ENCODE results near the gene CEP55. TPM values are rescaled to one million over a fixed set of nuclear protein-coding genes. Genes with fewer than 3 reads are reported as not detected.
"Not testable (repeated sequence)": the region's sequence is repeated elsewhere in the genome, so short reads cannot be mapped to it uniquely, and the experiment has no call there.

CEP55 gene
- polyA plus RNA-seq (2013, experiment 1 of 2; ENCODE audit: insufficient read length): 33.6 TPM
- polyA plus RNA-seq (2013, experiment 2 of 2; ENCODE audit: insufficient read length): 35.4 TPM

DNA sequence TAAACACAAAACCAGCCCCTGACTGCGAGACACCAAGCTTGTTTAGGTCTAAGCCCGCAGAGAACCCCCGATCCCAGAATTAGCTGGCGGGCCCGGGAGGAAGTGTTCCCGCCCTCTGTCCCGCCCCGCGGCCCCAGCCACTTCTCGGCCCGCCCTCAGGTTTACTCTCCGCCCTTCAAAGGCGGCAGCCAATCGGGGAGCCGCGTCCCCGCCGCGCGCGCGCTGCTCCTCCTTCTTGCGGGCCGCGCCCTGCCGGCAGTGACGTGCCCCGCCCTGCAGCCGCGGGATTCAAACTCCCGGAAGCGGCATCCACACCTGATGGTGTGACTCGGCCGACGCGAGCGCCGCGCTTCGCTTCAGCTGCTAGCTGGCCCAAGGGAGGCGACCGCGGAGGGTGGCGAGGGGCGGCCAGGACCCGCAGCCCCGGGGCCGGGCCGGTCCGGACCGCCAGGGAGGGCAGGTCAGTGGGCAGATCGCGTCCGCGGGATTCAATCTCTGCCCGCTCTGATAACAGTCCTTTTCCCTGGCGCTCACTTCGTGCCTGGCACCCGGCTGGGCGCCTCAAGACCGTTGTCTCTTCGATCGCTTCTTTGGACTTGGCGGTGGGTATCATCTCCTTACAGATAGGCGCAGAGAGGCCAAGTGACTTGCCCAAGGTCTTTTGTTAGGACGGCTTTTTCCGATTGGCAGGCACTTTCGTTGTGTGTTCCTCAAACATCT lies at the start of gene CEP55:
Gene CEP55, plus strand, starts transcription at position 291 of the 720 bp plus-strand sequence. CDS start 3,440 bp downstream, outside the sequence.
- DNase-seq: peak; percentile 94

DNA sequence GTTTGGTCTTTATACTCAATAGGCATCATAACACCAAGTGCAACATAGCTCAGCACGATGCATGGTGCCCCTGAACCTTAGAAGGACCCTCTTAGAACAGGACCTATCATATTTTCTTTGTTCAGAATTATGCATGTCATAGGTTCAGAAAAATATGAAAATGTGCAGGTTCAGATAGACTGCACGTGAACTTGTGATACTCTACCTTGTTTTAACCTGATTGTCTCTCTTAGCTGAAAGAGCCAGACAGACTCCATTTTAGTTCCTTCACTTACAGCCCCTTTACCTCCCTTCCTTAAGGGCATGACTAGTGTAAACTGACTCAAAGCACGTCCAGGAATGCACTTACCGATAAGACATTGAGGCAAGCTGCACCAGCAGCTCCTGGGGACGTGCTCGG lies 49.4 kb upstream of the CEP55 start:
- DNase-seq: no peak

GRCh38 chr10:93447970-93448369 lies 48.4 kb upstream of the CEP55 start:
- no peak for DNase-seq

DNA sequence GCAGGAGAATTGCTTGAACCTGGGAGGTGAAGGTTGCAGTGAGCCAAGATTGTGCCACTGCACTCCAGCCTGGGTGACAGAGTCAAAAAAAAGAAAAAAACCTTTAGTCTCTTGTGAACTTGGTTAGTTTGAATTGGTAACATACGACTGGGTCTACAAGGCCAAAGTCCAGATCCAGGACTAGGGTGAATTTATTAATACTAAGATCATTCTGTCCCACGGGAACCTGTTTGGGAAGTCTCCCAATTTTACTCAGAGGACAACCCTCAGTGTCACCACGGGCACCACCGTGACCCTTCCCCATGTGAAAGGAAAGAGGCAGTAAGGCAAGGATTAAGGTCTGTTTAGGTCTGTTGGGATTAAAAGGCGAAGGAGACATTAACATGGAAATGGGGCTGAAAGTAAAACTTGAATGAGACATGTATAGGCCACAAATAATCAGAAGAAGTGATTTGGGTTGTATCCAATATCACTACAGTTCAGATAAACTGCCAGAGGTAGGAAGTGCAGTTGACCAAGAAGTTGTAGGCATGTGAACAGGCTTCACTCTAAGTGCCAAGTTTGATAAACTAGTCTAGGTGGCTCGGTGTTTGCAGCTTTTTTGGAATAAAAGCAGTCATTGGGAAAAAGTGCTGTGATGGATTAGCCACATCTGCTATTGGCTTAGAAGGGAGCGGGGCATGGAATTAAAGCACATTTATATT lies 45.0 kb upstream of the CEP55 start:
- no peak for DNase-seq

- no peak for DNase-seq
Observed at GRCh38 chr10:93452143-93452542, 44.3 kb upstream of the CEP55 start.

DNA sequence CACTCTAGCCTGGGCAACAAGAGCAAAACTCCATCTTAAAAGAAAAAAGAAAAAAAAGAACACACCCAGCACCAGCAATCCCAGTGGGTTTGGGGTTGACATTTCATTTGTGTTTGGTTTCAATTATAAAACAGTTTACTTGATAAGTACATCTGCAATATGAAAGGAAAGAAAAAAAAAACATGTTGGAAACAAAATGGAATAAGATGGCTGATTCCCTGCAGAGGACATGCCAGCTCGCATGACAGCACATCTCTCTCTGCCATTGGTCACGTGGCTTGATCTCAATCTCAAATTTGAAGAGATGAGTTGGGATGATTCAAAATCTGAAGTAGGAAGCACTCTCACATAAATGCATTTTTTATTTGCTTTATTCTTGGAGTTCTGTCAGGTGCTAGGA lies 42.3 kb upstream of the CEP55 start:
- DNase-seq: no peak

- no peak for DNase-seq
Observed at GRCh38 chr10:93454736-93455135, 41.7 kb upstream of the CEP55 start.

GRCh38 chr10:93456480-93456879 lies 39.9 kb upstream of the CEP55 start:
- DNase-seq: peak; percentile 70

DNA sequence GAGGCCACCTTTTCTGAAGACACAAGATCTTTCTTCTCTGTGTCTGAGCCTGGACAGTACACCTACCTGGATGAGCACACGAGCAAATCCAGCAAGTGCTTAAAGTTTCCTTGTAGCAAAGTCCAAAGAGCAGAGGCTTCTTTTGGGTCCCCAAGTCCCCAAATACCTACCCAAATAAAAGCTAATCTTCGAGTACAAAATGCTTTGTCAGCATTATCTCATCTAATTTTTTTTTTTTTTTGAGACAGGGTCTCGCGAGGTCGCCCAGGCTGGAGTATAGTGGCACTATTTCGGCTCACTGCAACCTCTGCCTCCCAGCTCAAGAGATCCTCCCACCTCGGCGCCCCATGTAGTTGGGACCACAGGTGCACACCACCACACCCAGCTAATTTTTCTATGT lies 38.9 kb upstream of the CEP55 start:
- no peak for DNase-seq

GRCh38 chr10:93458821-93459257 lies 37.6 kb upstream of the CEP55 start:
- peak; percentile 100 for DNase-seq

GRCh38 chr10:93459466-93459865 lies 36.9 kb upstream of the CEP55 start:
- DNase-seq: no peak

DNA sequence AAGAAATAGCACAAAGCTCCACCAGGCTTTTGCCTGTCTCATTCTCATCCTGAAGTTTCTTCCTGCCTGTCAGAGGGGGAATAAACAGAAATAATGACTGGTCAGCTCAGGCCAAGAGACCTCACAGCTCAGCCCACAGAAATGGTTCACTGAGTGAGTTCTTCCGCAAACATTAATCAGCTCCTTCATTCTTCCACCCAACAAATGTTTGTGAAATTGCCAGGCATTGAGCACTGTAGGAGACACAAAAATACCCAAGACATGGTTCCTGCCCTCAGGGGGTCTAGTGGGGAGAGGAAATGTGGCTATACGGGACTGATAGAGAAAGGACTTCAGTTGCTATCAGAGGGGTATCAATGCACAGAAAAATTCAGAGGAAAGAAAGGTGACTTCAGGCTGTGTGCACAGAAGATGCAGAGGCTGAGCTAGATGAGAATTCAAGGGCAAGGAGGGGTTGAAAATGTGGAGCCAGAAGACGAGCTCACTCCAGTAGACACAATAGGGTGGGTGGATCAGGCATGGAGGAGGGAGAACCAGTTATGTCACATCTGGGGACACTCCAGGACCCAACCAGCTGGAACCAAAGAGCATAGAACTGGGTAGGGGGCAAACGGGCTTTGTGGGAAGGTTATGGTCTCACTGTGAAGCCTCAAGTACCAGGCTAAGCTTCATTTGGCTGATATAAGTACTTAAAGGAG lies 35.2 kb upstream of the CEP55 start:
- DNase-seq: peak; percentile 57

DNA sequence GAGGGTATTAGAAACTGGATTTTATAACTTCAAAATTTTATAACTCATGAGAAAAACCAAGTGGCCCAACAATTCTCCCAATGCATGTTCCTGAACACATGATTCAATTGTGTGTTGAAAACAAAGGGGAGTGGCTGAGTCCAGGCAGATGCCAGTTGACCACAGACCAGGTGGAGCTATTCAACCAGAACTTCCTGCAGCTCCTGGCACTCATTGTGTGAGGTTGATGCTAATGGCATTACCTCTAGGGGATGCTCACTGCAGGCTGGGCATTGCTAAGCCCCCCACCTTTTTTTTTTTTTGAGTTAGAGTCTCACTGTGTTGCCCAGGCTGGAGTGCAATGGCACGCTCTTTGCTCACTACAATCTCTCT lies 34.6 kb upstream of the CEP55 start:
- DNase-seq: no peak

DNA sequence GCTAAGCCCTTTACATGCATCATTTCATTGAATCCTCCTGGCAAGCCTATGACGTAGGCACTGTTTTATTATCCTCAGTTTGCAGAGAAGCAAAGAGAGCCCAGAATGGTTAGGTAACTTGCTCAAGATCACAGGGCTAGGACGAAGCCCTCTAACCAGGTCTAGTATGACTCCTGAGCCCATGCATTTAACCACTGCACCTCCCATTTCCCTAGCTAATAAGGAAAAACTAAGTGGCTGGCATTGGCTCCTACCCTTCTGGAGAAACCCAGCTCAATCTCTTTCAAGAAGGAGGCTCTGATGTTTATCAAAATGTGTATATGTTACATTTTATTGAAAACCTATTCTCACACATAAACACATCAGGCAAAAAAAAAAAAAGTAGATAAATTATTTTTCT lies 34.0 kb upstream of the CEP55 start:
- DNase-seq: no peak

GRCh38 chr10:93462881-93463280 lies 33.5 kb upstream of the CEP55 start:
- no peak for DNase-seq

- DNase-seq: peak; percentile 81
Observed at GRCh38 chr10:93463723-93464476, 32.5 kb upstream of the CEP55 start.

- no peak for DNase-seq
Observed at GRCh38 chr10:93464776-93465388, 31.5 kb upstream of the CEP55 start.

DNA sequence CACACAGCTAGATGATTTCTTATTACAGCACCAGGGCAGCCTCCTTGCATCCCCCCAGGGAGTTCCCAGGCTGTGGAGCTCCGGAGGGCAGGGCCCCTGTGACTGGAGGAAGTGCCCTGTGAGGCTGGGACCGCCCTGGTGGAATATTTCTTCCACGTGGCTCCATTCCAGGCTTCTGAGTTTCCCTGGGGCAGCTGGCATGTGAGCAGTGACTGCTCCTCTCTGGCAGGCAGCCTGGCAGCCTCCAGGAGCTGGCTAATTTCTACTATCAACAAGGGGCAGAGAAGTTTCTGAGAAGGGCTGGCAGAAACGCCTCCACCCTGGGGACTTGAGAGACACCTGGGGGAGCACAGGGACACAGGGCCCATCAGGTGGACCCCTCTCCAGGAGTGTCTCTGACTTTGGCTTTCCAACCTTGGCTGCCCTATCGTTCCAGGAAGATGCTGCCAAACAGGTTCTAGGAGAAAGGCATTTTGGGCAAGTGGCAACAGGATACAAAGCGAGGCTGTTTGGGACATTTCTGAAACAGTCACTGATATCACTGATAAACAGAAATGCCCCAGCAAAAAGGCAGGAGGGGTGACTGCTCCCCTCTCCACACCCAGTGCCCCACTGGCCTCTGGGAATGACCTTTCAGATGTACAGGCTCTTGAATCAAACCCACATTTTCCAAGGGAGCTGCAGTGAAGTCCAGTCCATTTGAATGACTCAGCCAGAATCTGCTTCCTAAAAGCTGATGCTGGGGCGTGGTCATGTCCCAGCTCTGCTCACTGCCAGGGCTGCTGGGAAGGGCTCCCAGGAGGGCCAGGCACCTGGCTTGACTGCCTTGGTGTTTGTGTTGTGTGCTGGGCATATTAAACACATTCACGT lies 30.4 kb upstream of the CEP55 start:
- peak; percentile 98 for DNase-seq

DNA sequence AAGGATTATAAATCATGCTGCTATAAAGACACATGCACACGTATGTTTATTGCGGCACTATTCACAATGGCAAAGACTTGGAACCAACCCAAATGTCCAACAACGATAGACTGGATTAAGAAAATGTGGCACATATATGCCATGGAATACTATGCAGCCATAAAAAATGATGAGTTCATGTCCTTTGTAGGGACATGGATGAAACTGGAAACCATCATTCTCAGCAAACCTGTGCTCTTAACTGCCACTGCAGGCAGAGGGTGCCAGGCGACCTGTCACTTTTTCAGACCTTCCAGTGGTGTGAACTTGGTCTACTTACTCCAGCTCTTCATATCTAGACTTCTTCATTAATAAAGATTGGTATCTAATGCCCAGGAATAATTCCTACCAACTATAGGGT lies 28.8 kb upstream of the CEP55 start:
- not testable (repeated sequence) for DNase-seq

DNA sequence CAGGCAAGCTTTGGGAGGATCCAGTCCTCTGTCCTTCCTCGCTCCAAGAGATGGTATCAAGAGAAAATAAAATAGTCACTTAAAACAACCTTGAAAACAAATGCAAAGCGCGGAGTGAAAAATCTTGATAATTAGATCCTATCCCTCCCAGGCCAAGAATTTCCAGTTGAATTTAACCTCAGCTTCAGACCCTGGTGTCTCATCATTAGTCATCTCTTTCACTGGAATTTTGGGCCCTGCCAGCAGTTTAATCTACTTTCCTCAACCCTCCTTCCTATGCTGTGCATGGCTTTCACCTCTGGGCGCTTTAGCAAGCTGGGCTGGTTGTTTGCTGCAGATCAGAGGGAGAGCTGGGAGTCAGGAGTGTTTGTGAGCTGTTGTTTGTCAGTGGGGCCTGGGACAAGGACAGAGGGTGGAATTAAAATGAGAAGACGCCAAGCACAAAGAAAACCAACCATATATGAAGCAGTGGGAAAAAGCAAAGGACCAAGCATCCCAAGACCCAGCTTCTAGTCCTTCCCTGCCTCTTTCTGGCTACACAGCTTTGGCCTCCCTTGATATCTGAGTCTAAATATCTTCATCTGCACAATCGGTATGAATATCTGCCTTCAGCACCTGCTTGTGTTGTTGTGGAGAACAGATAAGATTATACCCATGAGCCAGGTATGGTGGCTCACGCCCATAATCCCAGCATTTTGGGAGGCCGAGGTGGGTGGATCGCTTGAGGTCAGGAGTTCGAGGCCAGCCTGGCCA lies 27.8 kb upstream of the CEP55 start:
- DNase-seq: peak; percentile 95
